ENCODE measurements around the gene WWOX.

WWOX gene

DNA sequence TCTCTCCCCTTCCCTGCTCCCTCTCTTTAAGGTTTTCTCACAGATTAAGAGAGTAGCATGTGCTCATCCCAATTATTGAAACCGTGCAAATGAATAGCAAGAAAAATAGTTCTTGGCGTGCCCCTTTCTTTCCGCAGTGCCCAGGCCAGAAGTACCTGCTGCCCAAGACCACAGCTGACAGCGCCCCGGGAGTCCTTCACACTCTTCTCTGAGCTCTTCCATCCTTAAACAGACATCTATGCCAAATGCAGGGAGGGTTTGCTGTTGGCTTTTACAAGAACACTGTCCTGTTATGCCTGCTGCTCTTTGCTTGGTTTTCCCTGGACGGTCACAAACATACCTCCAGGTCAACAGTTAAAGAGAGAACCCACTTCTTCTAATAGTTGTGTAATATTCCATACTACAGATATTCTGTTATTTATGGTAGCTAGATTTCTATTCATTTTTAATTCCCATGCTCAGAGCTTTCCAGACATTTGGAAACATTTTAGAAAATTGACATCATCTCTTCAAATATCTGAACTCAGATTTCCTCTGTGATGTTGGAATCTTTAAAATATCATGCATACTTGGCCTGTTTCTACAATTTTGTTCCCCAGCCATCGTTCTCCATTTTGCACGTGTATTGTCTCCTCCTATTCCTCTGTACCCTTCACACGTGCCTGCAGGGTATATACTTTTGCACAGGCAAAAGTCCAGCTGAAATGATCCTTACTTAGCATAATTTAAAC is 416.7 kb downstream of the WWOX start:
- Mint-ChIP-seq H3K4me3 (no peak overlapping the region), H3K27me3 (no peaks in the 10 kb centered on the region), H3K4me1 (no peaks in the 10 kb centered on the region), H3K27ac (ENCODE audit: low read depth) (no peak overlapping the region), H3K9me3 (no peaks in the 10 kb centered on the region), H3K36me3 (ENCODE audit: insufficient read depth) (no peaks in the 10 kb centered on the region)
- no peak for ATAC-seq (replicated peaks; ENCODE audit: extremely low read depth, poor library complexity, severe bottlenecking)
- no peak for DNase-seq (ENCODE audit: low spot score in 2 of 2)

DNA sequence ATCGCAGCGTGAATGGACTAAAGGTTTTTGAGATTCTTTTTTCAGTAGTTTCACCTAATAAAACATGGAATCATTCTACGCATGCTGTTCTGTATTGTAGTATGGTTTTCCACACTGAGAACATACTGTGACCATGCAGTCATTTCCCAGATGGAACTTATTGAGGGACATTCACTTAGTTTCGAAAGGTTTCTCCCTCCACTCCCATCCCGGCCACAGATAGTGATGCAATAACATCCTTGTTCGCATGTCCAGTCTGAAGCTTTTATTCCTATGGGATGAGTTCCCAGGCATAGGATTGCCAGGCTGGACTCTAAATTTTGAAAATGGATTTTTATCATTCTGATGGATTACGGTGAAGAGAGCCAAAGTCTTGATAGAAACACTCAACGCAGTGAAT is 420.4 kb downstream of the WWOX start:
- no peaks in the 10 kb centered on the region for H3K27me3 Mint-ChIP-seq
- ATAC-seq (replicated peaks; ENCODE audit: extremely low read depth, poor library complexity, severe bottlenecking) (no peak), DNase-seq (ENCODE audit: low spot score in 2 of 2) (no peak)
- H3K36me3 Mint-ChIP-seq (ENCODE audit: insufficient read depth) = no peaks in the 10 kb centered on the region
- no peak overlapping the region for H3K27ac Mint-ChIP-seq (ENCODE audit: low read depth)
- no peaks in the 10 kb centered on the region for H3K4me1 Mint-ChIP-seq
- H3K9me3 Mint-ChIP-seq = no peaks in the 10 kb centered on the region
- H3K4me3 Mint-ChIP-seq = no peak overlapping the region

DNA sequence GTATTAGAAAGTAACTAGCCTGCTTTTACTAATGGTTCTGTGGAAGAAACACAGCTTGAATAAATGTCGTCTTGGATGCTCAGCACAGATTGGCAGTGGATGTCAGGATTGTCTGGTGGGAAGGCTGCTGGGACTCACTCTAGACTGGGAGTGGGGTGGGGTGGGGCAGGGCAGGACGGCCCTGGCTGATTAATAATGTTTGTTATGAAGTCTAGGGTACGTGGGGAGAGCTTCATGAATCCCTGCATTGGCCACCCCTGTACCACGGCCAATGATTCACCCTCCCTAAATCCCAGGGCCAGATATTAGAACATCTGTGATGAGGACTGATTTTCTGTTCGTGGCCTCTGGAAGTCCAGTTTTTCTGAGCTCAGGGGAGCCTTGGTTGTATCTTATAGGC is 421.0 kb downstream of the WWOX start:
- no peak overlapping the region for H3K27ac Mint-ChIP-seq (ENCODE audit: low read depth)
- no peaks in the 10 kb centered on the region for H3K36me3 Mint-ChIP-seq (ENCODE audit: insufficient read depth)
- H3K4me3 Mint-ChIP-seq = no peak overlapping the region
- no peaks in the 10 kb centered on the region for H3K9me3 Mint-ChIP-seq
- no peak for DNase-seq (ENCODE audit: low spot score in 2 of 2)
- ATAC-seq (replicated peaks; ENCODE audit: extremely low read depth, poor library complexity, severe bottlenecking) = no peak
- no peaks in the 10 kb centered on the region for H3K4me1 Mint-ChIP-seq
- no peaks in the 10 kb centered on the region for H3K27me3 Mint-ChIP-seq

- no peaks in the 10 kb centered on the region for H3K9me3 Mint-ChIP-seq
- no peak overlapping the region for H3K4me3 Mint-ChIP-seq
- ATAC-seq (replicated peaks; ENCODE audit: extremely low read depth, poor library complexity, severe bottlenecking) (no peak), DNase-seq (ENCODE audit: low spot score in 2 of 2) (no peak)
- H3K27me3 Mint-ChIP-seq = no peaks in the 10 kb centered on the region
- H3K27ac Mint-ChIP-seq (ENCODE audit: low read depth) = no peak overlapping the region
- H3K36me3 Mint-ChIP-seq (ENCODE audit: insufficient read depth) = no peaks in the 10 kb centered on the region
- H3K4me1 Mint-ChIP-seq = no peaks in the 10 kb centered on the region
Observed at GRCh38 chr16:78522327-78522726, 422.9 kb downstream of the WWOX start.

- Mint-ChIP-seq H3K9me3 (no peaks in the 10 kb centered on the region), H3K27me3 (no peaks in the 10 kb centered on the region), H3K4me3 (no peak overlapping the region), H3K36me3 (ENCODE audit: insufficient read depth) (no peaks in the 10 kb centered on the region), H3K27ac (ENCODE audit: low read depth) (no peak overlapping the region), H3K4me1 (no peaks in the 10 kb centered on the region)
- no peak for DNase-seq (ENCODE audit: low spot score in 2 of 2)
- ATAC-seq (replicated peaks; ENCODE audit: extremely low read depth, poor library complexity, severe bottlenecking) = no peak
Observed at GRCh38 chr16:78523212-78523985, 423.9 kb downstream of the WWOX start.

GRCh38 chr16:78524066-78524595 is 424.7 kb downstream of the WWOX start:
- Mint-ChIP-seq H3K36me3 (ENCODE audit: insufficient read depth) (no peaks in the 10 kb centered on the region), H3K27ac (ENCODE audit: low read depth) (no peak overlapping the region), H3K27me3 (no peaks in the 10 kb centered on the region), H3K9me3 (no peaks in the 10 kb centered on the region), H3K4me3 (no peak overlapping the region), H3K4me1 (no peaks in the 10 kb centered on the region)
- DNase-seq (ENCODE audit: low spot score in 2 of 2) (no peak), ATAC-seq (replicated peaks; ENCODE audit: extremely low read depth, poor library complexity, severe bottlenecking) (no peak)

- ATAC-seq (replicated peaks; ENCODE audit: extremely low read depth, poor library complexity, severe bottlenecking) (no peak), DNase-seq (ENCODE audit: low spot score in 2 of 2) (no peak)
- Mint-ChIP-seq H3K4me1 (no peaks in the 10 kb centered on the region), H3K9me3 (no peaks in the 10 kb centered on the region), H3K27ac (ENCODE audit: low read depth) (no peak overlapping the region), H3K27me3 (no peaks in the 10 kb centered on the region), H3K4me3 (no peak overlapping the region), H3K36me3 (ENCODE audit: insufficient read depth) (no peaks in the 10 kb centered on the region)
Observed at GRCh38 chr16:78528265-78528664, 428.8 kb downstream of the WWOX start.

DNA sequence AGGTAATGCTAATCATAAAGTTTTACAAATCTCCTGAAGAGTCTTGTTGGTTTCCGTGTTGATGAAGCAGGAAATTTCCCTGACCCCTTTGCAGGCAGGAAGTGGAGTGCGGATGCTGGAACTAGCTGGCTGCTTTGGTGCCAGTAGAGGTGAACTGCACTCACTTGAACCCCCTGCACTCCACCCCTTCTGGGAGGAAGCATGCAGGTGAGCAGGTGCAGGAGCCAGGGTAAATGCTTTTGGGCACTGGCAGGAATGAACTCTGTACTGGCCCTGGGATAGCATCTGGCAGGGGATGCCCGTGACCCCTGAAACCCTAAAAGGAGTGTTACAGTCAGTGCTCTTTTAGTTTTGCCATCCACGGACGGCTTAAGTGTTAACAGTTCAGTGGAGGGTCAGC is 430.4 kb downstream of the WWOX start:
- Mint-ChIP-seq H3K27ac (ENCODE audit: low read depth) (no peak overlapping the region), H3K4me1 (peaks cover 5% of the 10 kb centered on the region), H3K36me3 (ENCODE audit: insufficient read depth) (no peaks in the 10 kb centered on the region), H3K27me3 (no peaks in the 10 kb centered on the region), H3K9me3 (no peaks in the 10 kb centered on the region), H3K4me3 (no peak overlapping the region)
- no peak for DNase-seq (ENCODE audit: low spot score in 2 of 2)
- no peak for ATAC-seq (replicated peaks; ENCODE audit: extremely low read depth, poor library complexity, severe bottlenecking)

GRCh38 chr16:78530283-78530682 is 430.8 kb downstream of the WWOX start:
- H3K9me3 Mint-ChIP-seq = no peaks in the 10 kb centered on the region

GRCh38 chr16:78535098-78535497 is 435.6 kb downstream of the WWOX start:
- ATAC-seq (replicated peaks; ENCODE audit: extremely low read depth, poor library complexity, severe bottlenecking) (no peak), DNase-seq (ENCODE audit: low spot score in 2 of 2) (no peak)
- Mint-ChIP-seq H3K4me1 (peaks cover 5% of the 10 kb centered on the region), H3K9me3 (no peaks in the 10 kb centered on the region), H3K4me3 (no peak overlapping the region), H3K36me3 (ENCODE audit: insufficient read depth) (no peaks in the 10 kb centered on the region), H3K27me3 (no peaks in the 10 kb centered on the region), H3K27ac (ENCODE audit: low read depth) (no peak overlapping the region)

More at GRCh38 chr16:78530283-78530682, 430.8 kb downstream of the WWOX start:
- Mint-ChIP-seq H3K36me3 (ENCODE audit: insufficient read depth) (no peaks in the 10 kb centered on the region), H3K4me1 (peaks cover 5% of the 10 kb centered on the region), H3K4me3 (no peak overlapping the region), H3K27me3 (no peaks in the 10 kb centered on the region), H3K27ac (ENCODE audit: low read depth) (no peak overlapping the region)
- no peak for ATAC-seq (replicated peaks; ENCODE audit: extremely low read depth, poor library complexity, severe bottlenecking)
- DNase-seq (ENCODE audit: low spot score in 2 of 2) = no peak

DNA sequence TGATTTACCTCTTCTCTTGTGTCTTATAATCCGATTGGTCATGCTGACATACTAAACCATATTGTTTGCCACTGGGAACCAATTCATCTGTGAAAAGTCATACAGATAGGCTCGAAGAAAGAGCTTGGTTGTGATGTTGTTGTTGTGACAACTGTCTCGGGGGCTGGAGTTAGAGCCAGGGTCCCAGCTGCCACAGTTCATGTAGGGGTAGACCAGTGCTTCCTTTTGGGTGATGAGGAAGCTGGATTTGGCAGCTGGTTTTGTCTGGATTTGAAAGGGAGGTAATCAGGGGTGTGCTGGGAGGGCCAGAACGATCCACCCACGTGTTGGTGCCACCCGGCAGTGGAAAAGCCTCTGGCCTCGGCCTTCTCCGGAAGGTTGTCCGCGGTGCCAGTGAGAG is 438.1 kb downstream of the WWOX start:
- Mint-ChIP-seq H3K4me1 (peaks cover 5% of the 10 kb centered on the region), H3K27ac (ENCODE audit: low read depth) (no peak overlapping the region), H3K36me3 (ENCODE audit: insufficient read depth) (no peaks in the 10 kb centered on the region), H3K9me3 (no peaks in the 10 kb centered on the region), H3K4me3 (no peak overlapping the region), H3K27me3 (no peaks in the 10 kb centered on the region)
- no peak for DNase-seq (ENCODE audit: low spot score in 2 of 2)
- no peak for ATAC-seq (replicated peaks; ENCODE audit: extremely low read depth, poor library complexity, severe bottlenecking)

- ATAC-seq (replicated peaks; ENCODE audit: extremely low read depth, poor library complexity, severe bottlenecking) = no peak
- Mint-ChIP-seq H3K36me3 (ENCODE audit: insufficient read depth) (no peaks in the 10 kb centered on the region), H3K4me1 (peaks cover 5% of the 10 kb centered on the region), H3K27ac (ENCODE audit: low read depth) (no peak overlapping the region), H3K27me3 (no peaks in the 10 kb centered on the region), H3K9me3 (no peaks in the 10 kb centered on the region), H3K4me3 (no peak overlapping the region)
- DNase-seq (ENCODE audit: low spot score in 2 of 2) = no peak
Observed at GRCh38 chr16:78538292-78538691, 438.8 kb downstream of the WWOX start.

DNA sequence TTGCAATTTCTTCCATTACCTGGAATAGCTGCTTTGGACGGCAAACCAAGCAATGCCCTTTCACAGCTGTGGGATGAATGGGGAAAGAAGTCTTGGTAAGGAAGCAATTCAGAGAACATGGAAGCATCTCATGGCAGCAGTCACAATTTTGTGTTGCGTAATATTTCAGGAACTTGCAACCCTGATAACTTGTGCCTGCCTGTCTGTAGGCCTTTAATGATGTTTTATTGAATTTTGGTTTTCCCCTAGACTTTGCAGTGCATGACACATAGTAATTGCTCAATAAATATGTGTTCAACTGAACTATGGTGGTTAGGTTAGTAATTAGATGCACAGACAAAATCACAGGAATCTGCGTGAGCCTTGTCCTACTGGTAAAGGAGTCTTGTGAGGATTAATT is 439.5 kb downstream of the WWOX start:
- no peak overlapping the region for H3K27ac Mint-ChIP-seq (ENCODE audit: low read depth)
- no peaks in the 10 kb centered on the region for H3K27me3 Mint-ChIP-seq
- ATAC-seq (replicated peaks; ENCODE audit: extremely low read depth, poor library complexity, severe bottlenecking) (no peak), DNase-seq (ENCODE audit: low spot score in 2 of 2) (no peak)
- H3K4me1 Mint-ChIP-seq = no peaks in the 10 kb centered on the region
- H3K9me3 Mint-ChIP-seq = no peaks in the 10 kb centered on the region
- H3K36me3 Mint-ChIP-seq (ENCODE audit: insufficient read depth) = no peaks in the 10 kb centered on the region
- no peak overlapping the region for H3K4me3 Mint-ChIP-seq

Measured in central memory CD8-positive, alpha-beta T cell (primary cell).